Astrocyte (in vitro differentiated cells and primary cell): Measurements from ENCODE around the gene ARHGAP24.

Experiments used
- EZH2 ChIP-seq: IDR thresholded peaks from 2 replicates; pipeline ENCODE4 v1.6.1; 2012; ENCODE audit warnings: mild to moderate bottlenecking, low read length, inconsistent platforms; ENCODE audit not compliant: insufficient read depth
- TF ChIP-seq, protein P1 (sequence below): IDR thresholded peaks from 2 replicates; pipeline ENCODE4 v1.5.1; 2011; ENCODE audit warnings: low read depth, mild to moderate bottlenecking, inconsistent platforms, low read length, moderate library complexity; ENCODE audit not compliant: insufficient read depth

DNA sequence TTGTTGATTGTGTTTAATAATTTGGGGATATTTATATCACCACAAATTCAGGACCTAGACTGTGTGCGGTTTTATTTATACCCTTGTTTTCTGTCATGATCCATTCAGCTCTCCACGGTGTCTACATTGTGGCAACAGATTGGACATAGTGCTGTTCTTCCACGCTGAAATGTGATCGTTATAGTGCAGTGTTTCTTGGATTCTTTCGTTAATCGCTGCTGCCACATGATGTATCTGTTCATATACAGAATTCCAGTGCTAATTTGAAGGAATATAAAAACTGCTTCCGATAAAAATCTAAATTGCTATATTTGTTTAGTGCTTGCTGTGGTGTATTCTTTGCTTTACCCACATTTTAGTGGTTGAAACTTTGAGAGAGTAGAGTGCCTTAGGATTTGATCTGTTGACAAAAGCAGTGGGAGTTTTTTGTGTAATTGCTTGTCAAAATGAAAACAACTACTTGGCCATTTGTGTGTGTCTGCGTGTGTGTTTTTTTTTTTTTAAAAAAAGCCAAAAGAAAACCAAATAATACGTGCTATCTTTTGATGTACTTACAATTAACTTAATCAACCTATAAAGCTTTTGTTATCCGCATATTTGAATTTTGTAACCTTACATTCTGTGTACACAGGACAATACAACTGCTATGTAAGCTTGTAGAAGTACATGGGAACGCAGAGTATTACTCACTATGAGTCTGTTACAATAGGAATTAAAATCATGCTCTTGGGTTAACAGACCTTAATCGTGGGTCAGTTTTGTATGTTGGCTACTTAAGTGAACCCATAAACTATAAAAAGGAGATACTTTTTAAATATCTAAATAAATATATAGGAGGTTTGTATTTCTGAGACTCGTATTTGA is 353.3 kb downstream of the ARHGAP24 start:
- TF ChIP-seq, protein P1, sequence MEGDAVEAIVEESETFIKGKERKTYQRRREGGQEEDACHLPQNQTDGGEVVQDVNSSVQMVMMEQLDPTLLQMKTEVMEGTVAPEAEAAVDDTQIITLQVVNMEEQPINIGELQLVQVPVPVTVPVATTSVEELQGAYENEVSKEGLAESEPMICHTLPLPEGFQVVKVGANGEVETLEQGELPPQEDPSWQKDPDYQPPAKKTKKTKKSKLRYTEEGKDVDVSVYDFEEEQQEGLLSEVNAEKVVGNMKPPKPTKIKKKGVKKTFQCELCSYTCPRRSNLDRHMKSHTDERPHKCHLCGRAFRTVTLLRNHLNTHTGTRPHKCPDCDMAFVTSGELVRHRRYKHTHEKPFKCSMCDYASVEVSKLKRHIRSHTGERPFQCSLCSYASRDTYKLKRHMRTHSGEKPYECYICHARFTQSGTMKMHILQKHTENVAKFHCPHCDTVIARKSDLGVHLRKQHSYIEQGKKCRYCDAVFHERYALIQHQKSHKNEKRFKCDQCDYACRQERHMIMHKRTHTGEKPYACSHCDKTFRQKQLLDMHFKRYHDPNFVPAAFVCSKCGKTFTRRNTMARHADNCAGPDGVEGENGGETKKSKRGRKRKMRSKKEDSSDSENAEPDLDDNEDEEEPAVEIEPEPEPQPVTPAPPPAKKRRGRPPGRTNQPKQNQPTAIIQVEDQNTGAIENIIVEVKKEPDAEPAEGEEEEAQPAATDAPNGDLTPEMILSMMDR: no peak
- TF ChIP-seq EZH2: no peak
